Heart left ventricle (tissue), 16 donors: ENCODE data around the gene H2AZ2. TPM values are rescaled to one million over a fixed set of nuclear protein-coding genes. Genes with fewer than 3 reads are reported as not detected.

Experiments used
- ATAC-seq, 4 donors: fragments of 200-7000 bp; cut with Tn5 transposase; one replicate each; pipeline ENCODE4 v1.9.1; 2020 to 2022; ENCODE audit warnings: moderate library complexity in 4 of 4, mild to moderate bottlenecking in 3 of 4, moderate number of reproducible peaks in 1 of 4
- DNase-seq, 5 donors: peaks; one replicate each; pipeline ENCODE4 v3.0.0-alpha.2; 2020
- H3K27ac ChIP-seq, 12 donors: fragments of 200-600 bp; sonication (generic) in 4 of 12; one replicate each; pipeline versions ENCODE4 v1.5.0 to v1.8.0; 2016 to 2022; ENCODE audit warnings: mild to moderate bottlenecking in 2 of 12
- H3K27me3 ChIP-seq, 9 donors: fragments of 200-600 bp; sonication (generic) in 2 of 9; one replicate each; pipeline versions ENCODE4 v1.5.1 to v1.8.0; 2016 to 2022; ENCODE audit warnings: mild to moderate bottlenecking in 3 of 9
- H3K36me3 ChIP-seq, 9 donors: fragments of 200-600 bp; sonication (generic) in 2 of 9; one replicate each; pipeline versions ENCODE4 v1.5.0 to v1.8.0; 2018 to 2022; ENCODE audit warnings: mild to moderate bottlenecking in 2 of 9
- H3K4me1 ChIP-seq, 12 donors: fragments of 200-600 bp; sonication (generic) in 4 of 12; one replicate each; pipeline versions ENCODE4 v1.5.0 to v1.8.0; 2016 to 2022; ENCODE audit warnings: mild to moderate bottlenecking in 3 of 12
- H3K4me3 ChIP-seq, 12 donors: fragments of 200-600 bp; sonication (generic) in 4 of 12; one replicate each; pipeline versions ENCODE4 v1.5.0 to v1.8.0; 2017 to 2022; ENCODE audit warnings: mild to moderate bottlenecking in 9 of 12, moderate library complexity in 4 of 12
- H3K9me3 ChIP-seq, 12 donors: fragments of 200-600 bp; sonication (generic) in 4 of 12; one replicate each; pipeline versions ENCODE4 v1.5.0 to v1.8.0; 2016 to 2022; ENCODE audit warnings: mild to moderate bottlenecking in 1 of 12
- CTCF ChIP-seq, 12 donors: fragments of 200-600 bp; sonication (generic) in 4 of 12; IDR thresholded peaks; one replicate each; pipeline versions ENCODE4 v1.5.0 to v1.8.0; 2018 to 2022; ENCODE audit warnings: antibody characterized with exemption in 12 of 12, mild to moderate bottlenecking in 5 of 12
- POLR2A ChIP-seq, 2 donors: fragments of 450-650 bp; IDR thresholded peaks; one replicate each; pipeline ENCODE4 v1.6.1; 2017; ENCODE audit warnings: antibody characterized with exemption in 2 of 2, mild to moderate bottlenecking in 2 of 2, moderate library complexity in 2 of 2
- WGBS, 4 donors: extraction: QIAGEN DNeasy Blood & Tissue Kit in 2 of 4; methylation state at CpG; one replicate each; pipeline versions ENCODE4 v1.1.5 to v1.1.7; 2013 to 2018; 5-methylcytosine and 5-hydroxymethylcytosine counted together
- intact Hi-C, 10 donors: fragments of 100-400 bp; cut with DNase I; formaldehyde crosslinking; loops; one replicate each; pipeline versions ENCODE4 v1.11.1 to v1.14.2; 2022
- polyA plus RNA-seq, 2 donors: library from polyadenylated mRNA; stranded (reverse); fragments of 200-250 nt; gene quantifications; one replicate each; pipeline ENCODE4 v1.2.3, GENCODE V29; 2013
- total RNA-seq, 9 donors: library from RNA; depleted of rRNA in 2 of 9; stranded (reverse); fragments of >200 nt in 2 of 9; fragmentation: NEBNext Ultra II Directional in 3 of 9; extraction: Animal tissue kit (Norgen Biotek cat#: 25700) in 3 of 9; gene quantifications; one replicate each; pipeline versions ENCODE4 v1.1.0 to v1.2.4, GENCODE V29; 2016 to 2023
- donor health status: ischemic (EF 13 %, LVEDD 7.1; RV severe dilation, severe dysfunction).
- donor health status: healthy with polysubstance abuse.
- donor health status: DM: no; HTN: yes; CAD: no.
- donor health status: DM: no; HTN: no; CAD: no.
- donor health status: ischemic (EF 25% LVEDD 6.9; RV normal size, moderate dysfunction).
- donor health status: ischemic (EF 25% LVEDD 5.7; RV mildly dilated, moderate dysfunction).
- donor health status: healthy.
- donor health status: DM: yes; HTN: yes; CAD: no.
- donor health status: ischemic (EF 35%, LVEDD 5.7; RV mildly dilated, moderate dysfunction).
- donor health status: nonischemic (EF 11% LVEDD 7.7; RV severe dilation, severe dysfunction).
- donor health status: DM: yes; HTN: yes; CAD: no.
- donor health status: PGD.
- donor health status: ischemic (EF 29% LVEDD 5.4; RV normal size, mild dysfunction).
- donor health status: nonischemic (EF 23%, LVEDD 6.1; RV moderate dilation, normal function).

Gene H2AZ2
- total and polyA plus RNA-seq, 11 donors = 161 to 274 (median 219) TPM

GRCh38 chr7:44883961-44884620 is 36.2 kb upstream of the H2AZ2 start:
- Histone ChIP-seq H3K36me3 (peaks cover 0 to 21% (median 8%) of the 10 kb centered on the region in 9 donors), H3K27ac (peak overlapping the region; percentile 81 to 99 (median 98)), H3K4me1 (peaks cover 8 to 66% (median 53%) of the 10 kb centered on the region in 12 donors), H3K27me3 (no peaks in the 10 kb centered on the region), H3K4me3 (peak overlapping the region; percentile 68 to 99 (median 90)), H3K9me3 (no peaks in the 10 kb centered on the region)
- ATAC-seq (no peak), DNase-seq (no peak)
- WGBS, 4 donors = 12 to 19% (median 18%) methylated on average over 24 of the region's 24 CpGs
- TF ChIP-seq POLR2A (IDR thresholded peaks at IDR 0.05) = no peak
- TF ChIP-seq CTCF (IDR thresholded peaks at IDR 0.05) = no peak
- intact Hi-C loops = loop anchor here in 3 of 10 donors (5.0 to 10.0 kb wide), 3 partner anchors 37 to 231 kb away; partner anchors contain the start of genes H2AZ2 (in 1 of the 3) and TBRG4 (in 1 of the 3)

GRCh38 chr7:44882899-44883298 is 35.0 kb upstream of the H2AZ2 start:
- intact Hi-C loops = loop anchor here in 3 of 10 donors (5.0 to 10.0 kb wide), 3 partner anchors 36 to 232 kb away; partner anchors contain the start of genes H2AZ2 (in 1 of the 3) and TBRG4 (in 1 of the 3)
- peak overlapping the region in 10 of 12 donors; percentile 16 to 99 (median 90) for H3K4me3 ChIP-seq
- no peak for TF ChIP-seq CTCF (IDR thresholded peaks at IDR 0.05)
- TF ChIP-seq POLR2A (IDR thresholded peaks at IDR 0.05) = no peak
- ATAC-seq (no peak), DNase-seq (no peak)
- H3K9me3 ChIP-seq = no peaks in the 10 kb centered on the region
- H3K4me1 ChIP-seq = peaks cover 8 to 76% (median 58%) of the 10 kb centered on the region in 12 donors
- WGBS, 4 donors = 41 to 48% (median 44%) methylated on average over 3 of the region's 3 CpGs
- peak overlapping the region in 1 of 12 donors; percentile 99 for H3K27ac ChIP-seq
- no peaks in the 10 kb centered on the region for H3K27me3 ChIP-seq
- peaks cover 0 to 21% (median 8%) of the 10 kb centered on the region in 9 donors for H3K36me3 ChIP-seq

- peak overlapping the region in 8 of 12 donors; percentile 1 to 63 (median 13) for H3K27ac ChIP-seq
- no peaks in the 10 kb centered on the region for H3K9me3 ChIP-seq
- DNase-seq (no peak), ATAC-seq (no peak)
- no peaks in the 10 kb centered on the region for H3K27me3 ChIP-seq
- H3K36me3 ChIP-seq = peaks cover 0 to 21% (median 8%) of the 10 kb centered on the region in 9 donors
- TF ChIP-seq CTCF (IDR thresholded peaks at IDR 0.05) (no peak), POLR2A (IDR thresholded peaks at IDR 0.05) (no peak)
- intact Hi-C loops = loop anchor here in 3 of 10 donors (5.0 to 10.0 kb wide), 3 partner anchors 34 to 233 kb away; partner anchors contain the start of genes H2AZ2 (in 1 of the 3) and TBRG4 (in 1 of the 3)
- H3K4me1 ChIP-seq = peaks cover 8 to 79% (median 59%) of the 10 kb centered on the region in 12 donors
- H3K4me3 ChIP-seq = peak overlapping the region in 10 of 12 donors; percentile 16 to 99 (median 90)
Observed at GRCh38 chr7:44881610-44882009, 33.7 kb upstream of the H2AZ2 start.

- intact Hi-C loops = loop anchor here in 3 of 10 donors (5.0 to 10.0 kb wide), 3 partner anchors 34 to 234 kb away; partner anchors contain the start of genes H2AZ2 (in 1 of the 3) and TBRG4 (in 1 of the 3)
- Histone ChIP-seq H3K36me3 (peaks cover 0 to 21% (median 8%) of the 10 kb centered on the region in 9 donors), H3K4me3 (peak overlapping the region in 9 of 12 donors; percentile 75 to 99 (median 91)), H3K4me1 (peaks cover 8 to 74% (median 56%) of the 10 kb centered on the region in 12 donors), H3K9me3 (no peaks in the 10 kb centered on the region), H3K27me3 (no peaks in the 10 kb centered on the region), H3K27ac (peak overlapping the region in 6 of 12 donors; percentile 1 to 63 (median 16))
- WGBS, 4 donors = 3 to 17% (median 4%) methylated on average over 1 of the region's 1 CpG
- no peak for ATAC-seq
- DNase-seq = no peak
- no peak for TF ChIP-seq CTCF (IDR thresholded peaks at IDR 0.05)
- no peak for TF ChIP-seq POLR2A (IDR thresholded peaks at IDR 0.05)
Observed at GRCh38 chr7:44881066-44881600, 33.2 kb upstream of the H2AZ2 start.
